ENCODE data around the gene ASPSCR1. TPM values are rescaled to one million over a fixed set of nuclear protein-coding genes. Genes with fewer than 3 reads are reported as not detected.
A peak's percentile ranks its signal among the peaks of the same experiment; 100 is the strongest.

Gene ASPSCR1
- total and polyA plus RNA-seq, 9 of the 15 experiments (the other 6 are each of a cell fraction or from before 2014, with no cell fraction given) = 0.90 to 36.9 (median 11.6) TPM

GRCh38 chr17:81928544-81929252 lies 48.7 kb upstream of the ASPSCR1 start (continued):
- peak; percentile 2; the same call in 1 of the 2 replicates for TF ChIP-seq NKRF (IDR thresholded peaks at IDR 0.05; ENCODE audit: borderline replicate concordance)
- TF ChIP-seq E4F1 (CRISPR knock-in tag; IDR thresholded peaks at IDR 0.05; ENCODE audit: borderline replicate concordance) = no peak
- no peak for TF ChIP-seq ZNF316 (IDR thresholded peaks at IDR 0.05)

All from K562 (cell line).